ENCODE data around the gene ATXN1. TPM values are rescaled to one million over a fixed set of nuclear protein-coding genes. Genes with fewer than 3 reads are reported as not detected.
A peak's percentile ranks its signal among the peaks of the same experiment; 100 is the strongest.

Gene ATXN1
- polyA plus RNA-seq, 1 donor from 2014 or later = 28.2 TPM

GRCh38 chr6:16294371-16294770, 466.9 kb downstream of the ATXN1 start:
- no peaks in the 10 kb centered on the region for H4K20me1 ChIP-seq (ENCODE audit: insufficient read depth)
- H3K4me2 ChIP-seq (ENCODE audit: low read length) = no peak overlapping the region
- H3K27ac ChIP-seq (ENCODE audit: low read length) = no peak overlapping the region

GRCh38 chr6:16292942-16293341, 468.3 kb downstream of the ATXN1 start:
- TF ChIP-seq CTCF (IDR thresholded peaks at IDR 0.05; ENCODE audit: poor library complexity, severe bottlenecking) (no peak), RAD21 (conservative IDR thresholded peaks at IDR 0.05) (no peak), SMC3 (conservative IDR thresholded peaks at IDR 0.05; ENCODE audit: poor library complexity) (no peak), POLR2AphosphoS5 (IDR thresholded peaks at IDR 0.05) (peak; percentile 61), EP300 (conservative IDR thresholded peaks at IDR 0.05; ENCODE audit: poor library complexity, severe bottlenecking) (peak; percentile 48), REST (IDR thresholded peaks at IDR 0.05; ENCODE audit: borderline replicate concordance) (peak; percentile 92), TAF1 (IDR thresholded peaks at IDR 0.05; ENCODE audit: low read depth) (no peak), EZH2 (IDR thresholded peaks at IDR 0.05; ENCODE audit: borderline replicate concordance, insufficient read depth, low read length, poor library complexity, severe bottlenecking) (no peak), MXI1 (conservative IDR thresholded peaks at IDR 0.05; ENCODE audit: poor library complexity, severe bottlenecking) (no peak)
- H3K27ac ChIP-seq (ENCODE audit: low read length) = no peak overlapping the region
- H4K20me1 ChIP-seq (ENCODE audit: insufficient read depth) = no peaks in the 10 kb centered on the region
- H3F3A ChIP-seq (ENCODE audit: insufficient read depth, low read length, poor library complexity, severe bottlenecking) = no peaks in the 10 kb centered on the region
- no peak overlapping the region for H3K9ac ChIP-seq (ENCODE audit: low read length)
- H3K4me3 ChIP-seq (ENCODE audit: low read length) = no peak overlapping the region
- no peaks in the 10 kb centered on the region for H3K27me3 ChIP-seq (ENCODE audit: insufficient read depth, low read depth, low read length)
- H3K9me2 ChIP-seq (ENCODE audit: insufficient read depth, low read length) = no peaks in the 10 kb centered on the region
- no peak overlapping the region for H3K4me2 ChIP-seq (ENCODE audit: low read length)
- no peaks in the 10 kb centered on the region for H3K36me3 ChIP-seq (ENCODE audit: insufficient read depth, low read length)
- H3K9me3 ChIP-seq (ENCODE audit: low read length) = no peaks in the 10 kb centered on the region
- H3K79me2 ChIP-seq (replicated peaks; ENCODE audit: insufficient read depth, low read length) = no peaks in the 10 kb centered on the region
- H2AFZ ChIP-seq (ENCODE audit: low read depth, low read length) = no peak overlapping the region

More at GRCh38 chr6:16294371-16294770, 466.9 kb downstream of the ATXN1 start:
- Histone ChIP-seq H3K9me3 (ENCODE audit: low read length) (no peaks in the 10 kb centered on the region), H3K27me3 (ENCODE audit: insufficient read depth, low read depth, low read length) (no peaks in the 10 kb centered on the region), H3K9ac (ENCODE audit: low read length) (no peak overlapping the region), H2AFZ (ENCODE audit: low read depth, low read length) (no peak overlapping the region), H3K4me3 (ENCODE audit: low read length) (no peak overlapping the region), H3K36me3 (ENCODE audit: insufficient read depth, low read length) (no peaks in the 10 kb centered on the region), H3K9me2 (ENCODE audit: insufficient read depth, low read length) (no peaks in the 10 kb centered on the region), H3K79me2 (replicated peaks; ENCODE audit: insufficient read depth, low read length) (no peaks in the 10 kb centered on the region), H3F3A (ENCODE audit: insufficient read depth, low read length, poor library complexity, severe bottlenecking) (no peaks in the 10 kb centered on the region)
- TF ChIP-seq TAF1 (IDR thresholded peaks at IDR 0.05; ENCODE audit: low read depth) (no peak), RAD21 (conservative IDR thresholded peaks at IDR 0.05) (no peak), SMC3 (conservative IDR thresholded peaks at IDR 0.05; ENCODE audit: poor library complexity) (no peak)

GRCh38 chr6:16292432-16292831, 468.8 kb downstream of the ATXN1 start:
- Histone ChIP-seq H3K9ac (ENCODE audit: low read length) (no peak overlapping the region), H2AFZ (ENCODE audit: low read depth, low read length) (no peak overlapping the region), H3K27ac (ENCODE audit: low read length) (no peak overlapping the region), H3K79me2 (replicated peaks; ENCODE audit: insufficient read depth, low read length) (no peaks in the 10 kb centered on the region), H3K9me3 (ENCODE audit: low read length) (no peaks in the 10 kb centered on the region), H3K36me3 (ENCODE audit: insufficient read depth, low read length) (no peaks in the 10 kb centered on the region), H3K4me3 (ENCODE audit: low read length) (no peak overlapping the region), H4K20me1 (ENCODE audit: insufficient read depth) (no peaks in the 10 kb centered on the region), H3K27me3 (ENCODE audit: insufficient read depth, low read depth, low read length) (no peaks in the 10 kb centered on the region), H3K4me2 (ENCODE audit: low read length) (no peak overlapping the region), H3F3A (ENCODE audit: insufficient read depth, low read length, poor library complexity, severe bottlenecking) (no peaks in the 10 kb centered on the region), H3K9me2 (ENCODE audit: insufficient read depth, low read length) (no peaks in the 10 kb centered on the region)
- TF ChIP-seq TAF1 (IDR thresholded peaks at IDR 0.05; ENCODE audit: low read depth) (no peak), EZH2 (IDR thresholded peaks at IDR 0.05; ENCODE audit: borderline replicate concordance, insufficient read depth, low read length, poor library complexity, severe bottlenecking) (no peak), MXI1 (conservative IDR thresholded peaks at IDR 0.05; ENCODE audit: poor library complexity, severe bottlenecking) (no peak), SMC3 (conservative IDR thresholded peaks at IDR 0.05; ENCODE audit: poor library complexity) (no peak), REST (IDR thresholded peaks at IDR 0.05; ENCODE audit: borderline replicate concordance) (no peak)

Measured in neural cell (in vitro differentiated cells).